Measurements from ENCODE around the gene SBF1. TPM values are rescaled to one million over a fixed set of nuclear protein-coding genes. Genes with fewer than 3 reads are reported as not detected.

SBF1 gene
- polyA plus RNA-seq, 1 of the 3 experiments (the other 2 are of a cell fraction) = 29.1 TPM

- no peak overlapping the region for H3K4me2 ChIP-seq
- H3K27me3 ChIP-seq (ENCODE audit: insufficient read depth) = no peaks in the 10 kb centered on the region
- peaks cover 7 to 16% of the 10 kb centered on the region in 2 experiments; a peak in 2 of 4 replicates for H3K4me1 ChIP-seq (ENCODE audit: control insufficient read depth in 1 of 2, insufficient read depth in 2 of 2, low read depth in 1 of 2, low read length in 1 of 2)
- CTCF ChIA-PET = interaction anchor here (2.5 kb wide), 1 partner anchor 24 kb away, joined by 6 read pairs; no protein-coding TSS in a partner anchor
- H3K9me2 ChIP-seq = no peaks in the 10 kb centered on the region
- no peak overlapping the region for H3K27ac ChIP-seq (ENCODE audit: low read depth in 2 of 2, low read length in 1 of 2)
- 98% methylated on average over 5 of the region's 10 CpGs for WGBS (ENCODE audit: low lambda C conversion rate)
- TF ChIP-seq, protein P1, sequence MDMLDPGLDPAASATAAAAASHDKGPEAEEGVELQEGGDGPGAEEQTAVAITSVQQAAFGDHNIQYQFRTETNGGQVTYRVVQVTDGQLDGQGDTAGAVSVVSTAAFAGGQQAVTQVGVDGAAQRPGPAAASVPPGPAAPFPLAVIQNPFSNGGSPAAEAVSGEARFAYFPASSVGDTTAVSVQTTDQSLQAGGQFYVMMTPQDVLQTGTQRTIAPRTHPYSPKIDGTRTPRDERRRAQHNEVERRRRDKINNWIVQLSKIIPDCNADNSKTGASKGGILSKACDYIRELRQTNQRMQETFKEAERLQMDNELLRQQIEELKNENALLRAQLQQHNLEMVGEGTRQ (IDR thresholded peaks at IDR 0.05; ENCODE audit: borderline replicate concordance, low read depth, low read length) = no peak
- TF ChIP-seq RFX5 (IDR thresholded peaks at IDR 0.05; ENCODE audit: low read length) = no peak
- TF ChIP-seq USF1 (IDR thresholded peaks at IDR 0.05; ENCODE audit: borderline replicate concordance, low read depth) = no peak
- no peak for TF ChIP-seq RAD21 (IDR thresholded peaks at IDR 0.05; ENCODE audit: low read length)
- TF ChIP-seq, protein P2, sequence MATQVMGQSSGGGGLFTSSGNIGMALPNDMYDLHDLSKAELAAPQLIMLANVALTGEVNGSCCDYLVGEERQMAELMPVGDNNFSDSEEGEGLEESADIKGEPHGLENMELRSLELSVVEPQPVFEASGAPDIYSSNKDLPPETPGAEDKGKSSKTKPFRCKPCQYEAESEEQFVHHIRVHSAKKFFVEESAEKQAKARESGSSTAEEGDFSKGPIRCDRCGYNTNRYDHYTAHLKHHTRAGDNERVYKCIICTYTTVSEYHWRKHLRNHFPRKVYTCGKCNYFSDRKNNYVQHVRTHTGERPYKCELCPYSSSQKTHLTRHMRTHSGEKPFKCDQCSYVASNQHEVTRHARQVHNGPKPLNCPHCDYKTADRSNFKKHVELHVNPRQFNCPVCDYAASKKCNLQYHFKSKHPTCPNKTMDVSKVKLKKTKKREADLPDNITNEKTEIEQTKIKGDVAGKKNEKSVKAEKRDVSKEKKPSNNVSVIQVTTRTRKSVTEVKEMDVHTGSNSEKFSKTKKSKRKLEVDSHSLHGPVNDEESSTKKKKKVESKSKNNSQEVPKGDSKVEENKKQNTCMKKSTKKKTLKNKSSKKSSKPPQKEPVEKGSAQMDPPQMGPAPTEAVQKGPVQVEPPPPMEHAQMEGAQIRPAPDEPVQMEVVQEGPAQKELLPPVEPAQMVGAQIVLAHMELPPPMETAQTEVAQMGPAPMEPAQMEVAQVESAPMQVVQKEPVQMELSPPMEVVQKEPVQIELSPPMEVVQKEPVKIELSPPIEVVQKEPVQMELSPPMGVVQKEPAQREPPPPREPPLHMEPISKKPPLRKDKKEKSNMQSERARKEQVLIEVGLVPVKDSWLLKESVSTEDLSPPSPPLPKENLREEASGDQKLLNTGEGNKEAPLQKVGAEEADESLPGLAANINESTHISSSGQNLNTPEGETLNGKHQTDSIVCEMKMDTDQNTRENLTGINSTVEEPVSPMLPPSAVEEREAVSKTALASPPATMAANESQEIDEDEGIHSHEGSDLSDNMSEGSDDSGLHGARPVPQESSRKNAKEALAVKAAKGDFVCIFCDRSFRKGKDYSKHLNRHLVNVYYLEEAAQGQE (IDR thresholded peaks at IDR 0.05; ENCODE audit: low read depth, low read length) = no peak
- TF ChIP-seq FOSL2 (IDR thresholded peaks at IDR 0.05; ENCODE audit: borderline replicate concordance, low read depth) = no peak
- TF ChIP-seq GABPA (IDR thresholded peaks at IDR 0.05; ENCODE audit: low read depth) = no peak
- TF ChIP-seq MXI1 (IDR thresholded peaks at IDR 0.05; ENCODE audit: low read depth, low read length) = no peak
- no peak for TF ChIP-seq SMC3 (IDR thresholded peaks at IDR 0.05; ENCODE audit: low read depth, low read length)
- TF ChIP-seq TCF12 (IDR thresholded peaks at IDR 0.05) = no peak
- no peak for TF ChIP-seq RXRA (IDR thresholded peaks at IDR 0.05; ENCODE audit: borderline replicate concordance, low read depth)
- no peak for TF ChIP-seq NRF1 (IDR thresholded peaks at IDR 0.05; ENCODE audit: low read depth, low read length)
- H3K9me3 ChIP-seq = no peaks in the 10 kb centered on the region
- no peak overlapping the region for H3K9ac ChIP-seq
- no peak for DNase-seq
- H3K4me3 ChIP-seq (ENCODE audit: low read depth in 2 of 2, low read length in 1 of 2) = no peak overlapping the region
- H3F3A ChIP-seq (replicated peaks; ENCODE audit: insufficient read depth) = peaks cover 8% of the 10 kb centered on the region
- H3K36me3 ChIP-seq (replicated peaks in 1 of 2; ENCODE audit: control insufficient read depth in 1 of 2, insufficient read depth in 2 of 2, low read length in 1 of 2) = peaks cover 7 to 50% of the 10 kb centered on the region in 2 experiments
- no peak overlapping the region for H2AFZ ChIP-seq (ENCODE audit: low read depth)
- H3K79me2 ChIP-seq (ENCODE audit: insufficient read depth) = peaks cover 21% of the 10 kb centered on the region
- POLR2A ChIA-PET = no interaction called here
- peaks cover 8% of the 10 kb centered on the region; the same call in 1 of the 2 replicates for H4K20me1 ChIP-seq (ENCODE audit: insufficient read depth)
Observed at GRCh38 chr22:50521710-50522109, 46.9 kb upstream of the SBF1 start.

Data from SK-N-SH (cell line).